ENCODE results near the gene FOLR3. TPM values are rescaled to one million over a fixed set of nuclear protein-coding genes. Genes with fewer than 3 reads are reported as not detected.
"Not testable (repeated sequence)": the region's sequence is repeated elsewhere in the genome, so short reads cannot be mapped to it uniquely, and the experiment has no call there.

The FOLR3 gene
- total RNA-seq, 4 donors from 2014 or later = not detected

GRCh38 chr11:72169754-72170153 lies 34.2 kb downstream of the FOLR3 start:
- WGBS = 90% methylated on average over 3 of the region's 3 CpGs
- not testable (repeated sequence) for H3K4me3 ChIP-seq; H3K27ac ChIP-seq; H3K36me3 ChIP-seq; DNase-seq (ENCODE audit: low spot score in 2 of 2); H3K27me3 ChIP-seq; H3K9me3 ChIP-seq
- peaks cover 16% of the 10 kb centered on the region for H3K4me1 ChIP-seq

- not testable (repeated sequence) for DNase-seq (ENCODE audit: low spot score in 2 of 2); H3K9me3 ChIP-seq; H3K27ac ChIP-seq; H3K4me3 ChIP-seq; H3K36me3 ChIP-seq; H3K27me3 ChIP-seq
- peaks cover 16% of the 10 kb centered on the region for H3K4me1 ChIP-seq
- no CpG with 5 or more reads among the region's 4 CpGs for WGBS
Observed at GRCh38 chr11:72172043-72172442, 36.5 kb downstream of the FOLR3 start.

- no peak for TF ChIP-seq EP300 (IDR thresholded peaks at IDR 0.05)
- TF ChIP-seq POLR2AphosphoS5 (IDR thresholded peaks at IDR 0.05) = no peak
- TF ChIP-seq POLR2A (IDR thresholded peaks at IDR 0.05) = no peak
- TF ChIP-seq, protein P1, sequence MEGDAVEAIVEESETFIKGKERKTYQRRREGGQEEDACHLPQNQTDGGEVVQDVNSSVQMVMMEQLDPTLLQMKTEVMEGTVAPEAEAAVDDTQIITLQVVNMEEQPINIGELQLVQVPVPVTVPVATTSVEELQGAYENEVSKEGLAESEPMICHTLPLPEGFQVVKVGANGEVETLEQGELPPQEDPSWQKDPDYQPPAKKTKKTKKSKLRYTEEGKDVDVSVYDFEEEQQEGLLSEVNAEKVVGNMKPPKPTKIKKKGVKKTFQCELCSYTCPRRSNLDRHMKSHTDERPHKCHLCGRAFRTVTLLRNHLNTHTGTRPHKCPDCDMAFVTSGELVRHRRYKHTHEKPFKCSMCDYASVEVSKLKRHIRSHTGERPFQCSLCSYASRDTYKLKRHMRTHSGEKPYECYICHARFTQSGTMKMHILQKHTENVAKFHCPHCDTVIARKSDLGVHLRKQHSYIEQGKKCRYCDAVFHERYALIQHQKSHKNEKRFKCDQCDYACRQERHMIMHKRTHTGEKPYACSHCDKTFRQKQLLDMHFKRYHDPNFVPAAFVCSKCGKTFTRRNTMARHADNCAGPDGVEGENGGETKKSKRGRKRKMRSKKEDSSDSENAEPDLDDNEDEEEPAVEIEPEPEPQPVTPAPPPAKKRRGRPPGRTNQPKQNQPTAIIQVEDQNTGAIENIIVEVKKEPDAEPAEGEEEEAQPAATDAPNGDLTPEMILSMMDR (IDR thresholded peaks at IDR 0.05) = no peak
- H3K4me3 ChIP-seq = no peak overlapping the region
- no peaks in the 10 kb centered on the region for H3K36me3 ChIP-seq
- peaks cover 16% of the 10 kb centered on the region for H3K4me1 ChIP-seq
- no peaks in the 10 kb centered on the region for H3K9me3 ChIP-seq
- no peaks in the 10 kb centered on the region for H3K27me3 ChIP-seq
- no peak for DNase-seq (ENCODE audit: low spot score in 2 of 2)
- 63% methylated on average over 3 of the region's 3 CpGs for WGBS
- no peak overlapping the region for H3K27ac ChIP-seq
Observed at GRCh38 chr11:72173291-72173690, 37.8 kb downstream of the FOLR3 start.

DNA sequence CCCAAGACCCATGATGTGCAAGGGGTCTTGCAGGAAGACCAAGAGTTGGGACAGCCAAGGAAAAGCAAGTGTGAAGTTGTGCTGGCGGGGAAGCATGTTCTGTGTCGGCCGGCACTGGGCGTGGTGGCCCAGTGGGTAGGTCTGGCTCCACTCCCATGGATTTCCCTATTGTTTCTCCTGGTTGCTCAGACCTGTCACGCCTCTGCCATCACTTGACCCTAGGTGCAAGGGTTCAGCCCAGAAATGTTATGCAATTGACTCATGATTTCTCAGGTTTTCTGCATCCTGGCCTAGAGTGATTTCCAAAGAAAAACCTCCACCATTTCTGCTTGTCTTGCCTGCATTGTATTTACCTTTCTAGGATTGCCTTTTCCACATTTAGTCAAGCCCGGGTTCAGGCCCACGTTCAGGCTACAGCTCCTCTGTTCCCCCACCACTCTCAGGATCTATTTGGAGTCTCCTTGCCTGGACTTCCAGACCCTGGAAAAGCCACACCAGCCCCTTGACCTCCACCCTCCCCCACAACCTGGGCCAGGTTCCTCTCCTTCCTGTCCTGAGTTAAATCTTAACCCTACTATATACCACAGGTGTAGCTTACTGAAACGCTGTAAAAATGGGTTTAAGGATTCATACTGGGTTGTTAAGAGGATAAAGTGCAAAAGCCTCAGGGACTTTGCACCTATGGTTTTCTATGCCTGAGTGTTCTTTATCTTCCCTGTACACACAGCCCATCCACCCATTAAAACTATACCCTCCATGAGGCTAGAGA lies 39.0 kb downstream of the FOLR3 start:
- Histone ChIP-seq H3K4me3 (no peak overlapping the region), H3K27me3 (no peaks in the 10 kb centered on the region), H3K27ac (no peak overlapping the region), H3K36me3 (no peaks in the 10 kb centered on the region), H3K4me1 (peaks cover 19% of the 10 kb centered on the region), H3K9me3 (no peaks in the 10 kb centered on the region)
- TF ChIP-seq, protein P1 (IDR thresholded peaks at IDR 0.05) = no peak
- TF ChIP-seq EP300 (IDR thresholded peaks at IDR 0.05) (no peak), POLR2AphosphoS5 (IDR thresholded peaks at IDR 0.05) (no peak), POLR2A (IDR thresholded peaks at IDR 0.05) (no peak)
- WGBS = 60% methylated on average over 4 of the region's 8 CpGs
- no peak for DNase-seq (ENCODE audit: low spot score in 2 of 2)

DNA sequence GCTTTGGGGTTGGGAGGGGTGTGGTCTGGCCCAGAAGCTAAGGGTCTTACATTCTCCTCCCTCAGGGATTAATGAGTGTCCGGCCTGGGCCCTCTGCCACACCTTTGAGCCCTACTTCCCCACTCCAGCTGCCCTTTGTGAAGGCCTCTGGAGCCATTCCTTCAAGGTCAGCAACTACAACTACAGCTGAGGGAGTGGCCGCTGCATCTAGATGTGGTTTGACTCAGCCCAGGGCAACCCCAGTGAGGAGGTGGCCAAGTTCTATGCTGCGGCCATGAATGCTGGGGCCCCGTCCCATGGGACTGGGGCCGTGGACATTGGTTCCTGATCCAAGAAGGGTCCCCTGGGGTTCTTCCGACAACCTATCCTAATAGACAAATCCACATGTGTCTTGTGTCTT lies 42.1 kb downstream of the FOLR3 start:
- 94% methylated on average over 5 of the region's 6 CpGs for WGBS
- no peak overlapping the region for H3K4me3 ChIP-seq
- DNase-seq (ENCODE audit: low spot score in 2 of 2) = no peak
- H3K4me1 ChIP-seq = peaks cover 25% of the 10 kb centered on the region
- no peaks in the 10 kb centered on the region for H3K27me3 ChIP-seq
- H3K27ac ChIP-seq = no peak overlapping the region
- H3K36me3 ChIP-seq = no peaks in the 10 kb centered on the region
- no peaks in the 10 kb centered on the region for H3K9me3 ChIP-seq
- no peak for TF ChIP-seq POLR2A (IDR thresholded peaks at IDR 0.05)
- no peak for TF ChIP-seq EP300 (IDR thresholded peaks at IDR 0.05)
- no peak for TF ChIP-seq POLR2AphosphoS5 (IDR thresholded peaks at IDR 0.05)
- TF ChIP-seq, protein P1 (IDR thresholded peaks at IDR 0.05) = no peak

DNA sequence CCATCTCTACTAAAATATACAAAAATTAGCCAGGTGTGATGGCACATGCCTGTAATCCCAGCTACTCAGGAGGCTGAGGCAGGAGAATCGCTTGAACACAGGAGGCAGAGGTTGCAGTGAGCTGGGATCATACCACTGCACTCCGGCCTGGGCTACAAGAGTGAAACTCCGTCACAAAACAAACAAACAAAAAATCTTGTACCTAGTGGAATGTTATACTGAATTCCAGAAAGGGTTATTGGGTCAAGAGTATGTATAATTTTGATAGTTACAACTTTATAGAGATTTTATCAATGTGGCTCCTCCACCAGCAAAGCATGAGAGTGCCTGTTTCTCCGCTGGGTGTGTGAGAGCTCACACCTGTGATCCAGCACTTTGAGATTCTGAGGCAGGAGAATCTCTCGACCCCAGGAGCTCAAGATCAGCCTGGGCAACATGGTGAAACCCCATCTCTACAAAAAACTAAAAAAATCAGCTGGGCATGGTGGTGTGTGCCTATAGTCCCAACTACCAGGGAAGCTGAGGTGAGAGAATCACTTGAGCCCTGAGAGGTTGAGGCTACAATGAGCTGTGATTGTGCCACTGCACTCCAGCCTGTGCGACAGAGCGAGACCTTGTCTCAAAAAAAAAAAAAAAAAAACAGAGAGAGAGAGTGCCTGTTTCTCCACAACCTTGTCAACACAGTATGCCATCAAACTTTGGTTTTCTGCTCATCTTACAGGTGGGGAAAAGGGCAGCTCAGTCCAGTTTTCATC lies 43.7 kb downstream of the FOLR3 start:
- Histone ChIP-seq H3K4me3 (no peak overlapping the region), H3K27me3 (no peaks in the 10 kb centered on the region), H3K4me1 (peaks cover 21% of the 10 kb centered on the region), H3K27ac (no peak overlapping the region), H3K9me3 (no peaks in the 10 kb centered on the region), H3K36me3 (no peaks in the 10 kb centered on the region)
- DNase-seq (ENCODE audit: low spot score in 2 of 2) = no peak
- TF ChIP-seq POLR2A (IDR thresholded peaks at IDR 0.05) (no peak), POLR2AphosphoS5 (IDR thresholded peaks at IDR 0.05) (no peak), EP300 (IDR thresholded peaks at IDR 0.05) (no peak)
- TF ChIP-seq, protein P1 (IDR thresholded peaks at IDR 0.05) = no peak
- WGBS = 69% methylated on average over 7 of the region's 7 CpGs
